Measurements from ENCODE around the gene DMGDH.

The DMGDH gene

DNA sequence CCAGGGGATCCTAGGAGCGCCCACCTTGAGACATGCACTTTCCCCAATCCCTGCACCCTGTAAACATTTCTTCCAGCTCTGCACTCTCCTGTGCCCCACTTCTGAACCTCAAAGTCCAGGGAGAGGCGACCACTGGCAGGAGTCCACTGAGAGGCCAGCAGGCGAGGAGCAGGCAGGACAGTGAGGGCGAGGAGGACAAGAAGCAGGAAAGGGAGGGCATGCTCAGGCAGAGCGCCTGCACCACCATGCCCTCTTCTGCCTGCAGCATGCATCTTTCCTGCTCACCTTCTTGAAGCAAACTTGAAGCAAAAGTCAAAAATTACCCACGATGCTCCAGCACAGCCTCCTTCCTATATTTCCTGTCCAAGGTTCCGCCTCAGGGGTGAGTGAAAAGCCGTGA is 94.4 kb downstream of the DMGDH start:
- no peak for DNase-seq

DNA sequence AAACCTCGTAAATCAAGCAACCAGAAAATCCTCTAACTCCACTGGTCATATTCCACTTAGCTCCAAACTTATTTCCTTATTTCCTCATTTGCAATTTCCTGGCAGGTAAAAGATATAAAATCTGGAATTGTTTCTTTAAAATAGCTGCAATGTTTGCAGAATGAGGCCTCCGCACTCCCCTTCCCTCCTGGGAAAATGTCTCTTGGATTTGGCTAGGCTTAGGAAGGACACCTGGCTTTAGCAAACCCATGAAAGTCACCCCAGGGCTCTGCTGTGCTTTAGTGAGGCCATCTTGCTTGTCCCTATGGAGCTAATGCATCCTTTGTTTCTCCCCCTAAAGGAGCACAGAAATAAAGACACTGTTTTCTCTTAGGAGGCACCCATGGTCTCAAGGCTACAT is 94.9 kb downstream of the DMGDH start:
- no peak for DNase-seq

DNA sequence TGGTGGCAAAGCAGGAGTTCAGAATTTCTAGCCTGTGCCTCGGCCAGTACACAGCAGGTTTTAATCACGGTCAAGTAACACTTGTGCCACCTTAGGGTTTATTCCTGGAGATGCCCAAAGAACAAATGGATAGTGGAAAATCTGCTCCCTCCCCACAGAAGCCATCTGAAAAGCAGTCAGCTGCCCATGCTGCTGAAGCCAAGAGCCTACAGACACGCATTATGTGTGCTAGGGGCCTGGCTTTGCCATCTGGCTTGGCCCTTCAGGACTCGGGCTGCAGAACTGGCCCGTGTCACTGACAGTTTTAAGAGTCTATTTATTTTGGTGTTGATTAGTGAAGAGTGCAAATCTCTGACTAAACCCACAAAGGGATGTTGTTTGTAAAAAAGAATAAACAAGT is 95.5 kb downstream of the DMGDH start:
- DNase-seq: peak in 34 of 51 donors; percentile 11 to 84 (median 38)

DNA sequence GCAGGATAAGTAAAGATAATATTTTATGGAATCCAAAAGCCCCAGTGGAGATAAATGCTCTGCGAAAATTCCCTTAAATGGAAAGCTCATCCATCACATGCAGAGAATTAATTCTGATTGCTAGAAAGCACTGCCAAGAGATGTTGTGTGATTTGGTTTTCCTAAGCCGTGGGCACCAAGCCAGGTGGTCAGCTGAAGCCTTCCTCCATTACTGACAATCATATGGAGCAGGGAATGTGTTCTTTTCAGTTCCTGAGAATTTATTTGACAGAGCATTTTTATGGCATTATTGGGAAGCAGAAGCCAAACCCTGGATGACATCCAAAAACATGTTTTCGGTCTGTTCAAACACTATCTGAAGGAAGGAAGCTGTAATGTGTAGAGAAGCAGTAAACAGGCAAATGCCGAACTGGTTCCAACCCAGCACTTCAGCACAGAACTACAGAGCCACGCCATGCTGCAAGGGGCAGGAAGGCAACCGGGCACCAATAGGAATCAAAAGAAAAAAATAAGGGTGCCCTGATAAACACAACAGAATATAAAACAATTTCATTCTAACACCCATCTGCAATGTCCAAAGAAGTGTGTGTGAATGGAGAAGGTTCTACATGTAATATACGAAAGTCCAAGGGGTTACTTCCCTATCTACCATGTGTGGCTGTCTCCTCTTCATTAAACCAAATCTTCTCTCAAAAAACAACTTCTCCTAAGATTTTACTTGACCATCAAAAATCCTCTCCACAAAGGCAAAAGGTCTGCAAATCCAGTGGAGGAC is 96.6 kb downstream of the DMGDH start:
- DNase-seq: peak in 8 of 51 donors; percentile 6 to 26 (median 12)

DNA sequence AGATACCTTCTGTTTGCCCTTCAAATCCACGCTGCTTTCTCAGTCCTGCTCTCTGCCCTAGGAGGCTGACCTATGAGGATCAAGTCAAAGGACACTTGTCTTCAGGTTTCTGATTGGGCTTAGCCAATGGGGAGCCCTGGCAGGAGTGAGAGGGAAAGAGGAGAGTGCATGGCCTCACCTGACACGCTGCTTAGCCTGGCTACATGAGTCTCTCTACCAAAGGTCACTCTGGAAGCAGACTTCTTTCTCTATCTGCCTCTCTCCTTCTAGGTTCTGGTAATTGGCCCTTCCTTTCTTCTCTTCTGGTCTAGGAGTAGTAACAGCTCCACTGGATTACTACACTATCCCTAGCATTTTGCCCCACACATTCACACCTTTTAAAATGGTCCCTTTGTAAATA is 97.5 kb downstream of the DMGDH start:
- DNase-seq: no peak

DNA sequence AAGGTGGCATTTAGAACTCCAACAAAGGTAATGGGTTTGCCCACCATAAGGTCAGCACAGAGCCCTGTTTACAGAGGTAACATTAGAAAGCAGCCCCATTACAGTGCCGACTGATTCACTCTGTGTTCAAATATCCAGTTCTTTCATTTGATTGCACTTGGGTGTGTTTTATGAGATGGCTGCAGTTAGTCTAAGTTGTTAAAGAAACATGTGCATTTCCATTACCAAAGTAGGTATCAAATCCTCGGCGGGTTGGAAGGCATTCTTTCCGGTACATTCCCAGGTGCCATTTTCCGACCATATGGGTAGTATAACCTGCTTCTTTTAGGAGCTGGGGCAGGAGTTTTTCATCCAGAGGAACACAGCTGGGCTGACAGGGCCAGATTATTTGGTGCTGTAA is 100.7 kb downstream of the DMGDH start:
- no peak for DNase-seq

DNA sequence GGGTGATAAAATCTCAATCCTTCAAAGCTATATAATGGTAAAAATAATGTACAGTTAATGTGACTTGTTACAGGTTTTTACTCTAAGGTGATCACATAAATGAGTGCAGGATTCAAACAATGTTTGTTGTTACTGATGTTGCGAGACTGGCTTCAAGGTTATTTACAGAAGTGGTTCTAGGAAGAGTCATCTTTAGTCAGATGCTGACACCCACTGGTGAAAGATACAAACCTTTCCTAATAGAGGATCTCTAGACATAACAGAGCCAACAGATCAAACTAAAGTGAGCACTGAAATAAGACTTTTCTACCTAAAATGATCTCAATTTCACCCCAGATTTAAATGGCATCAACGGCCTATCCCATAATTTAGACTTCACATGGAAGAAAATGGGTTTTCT is 104.6 kb downstream of the DMGDH start:
- DNase-seq: peak in 3 of 51 donors; percentile 31 to 78 (median 40)

DNA sequence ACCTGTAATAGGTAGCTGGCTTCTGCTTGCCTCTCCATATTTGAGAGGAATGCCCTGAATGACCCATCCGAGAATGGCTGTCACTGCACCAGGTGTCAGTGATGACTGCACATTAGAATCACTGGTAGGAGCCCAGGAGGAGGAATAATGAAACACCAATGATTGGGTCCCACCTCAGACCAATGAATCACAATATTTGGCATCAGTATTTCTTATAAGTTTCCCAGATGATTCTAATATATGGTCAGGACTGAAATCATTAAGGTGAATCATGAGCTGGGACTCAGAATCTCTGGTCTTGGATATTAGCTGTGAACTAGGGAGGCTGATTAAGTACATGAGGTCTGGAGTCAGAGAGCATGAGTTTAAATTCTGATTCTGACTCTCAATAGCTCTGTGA is 107.7 kb downstream of the DMGDH start:
- DNase-seq: no peak

DNA sequence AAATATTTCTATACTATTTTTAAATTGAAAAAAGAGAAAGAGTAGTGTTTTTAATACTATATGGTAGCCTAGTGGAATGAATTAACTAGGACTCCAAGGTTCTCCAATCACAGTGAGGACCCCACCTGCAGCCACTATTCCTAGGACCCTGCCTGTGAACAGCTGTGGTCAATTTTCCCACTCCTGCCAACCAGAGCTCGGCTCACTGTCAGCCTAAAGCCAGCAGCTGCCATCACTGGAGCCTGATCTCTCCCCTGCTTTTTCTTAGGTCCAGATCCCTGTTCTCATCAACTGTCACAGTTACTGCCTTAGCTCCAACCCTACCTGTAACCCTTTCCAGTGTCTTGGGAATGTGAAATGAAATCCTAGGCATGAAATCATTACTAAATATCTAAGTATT is 109.7 kb downstream of the DMGDH start:
- DNase-seq: no peak

DNA sequence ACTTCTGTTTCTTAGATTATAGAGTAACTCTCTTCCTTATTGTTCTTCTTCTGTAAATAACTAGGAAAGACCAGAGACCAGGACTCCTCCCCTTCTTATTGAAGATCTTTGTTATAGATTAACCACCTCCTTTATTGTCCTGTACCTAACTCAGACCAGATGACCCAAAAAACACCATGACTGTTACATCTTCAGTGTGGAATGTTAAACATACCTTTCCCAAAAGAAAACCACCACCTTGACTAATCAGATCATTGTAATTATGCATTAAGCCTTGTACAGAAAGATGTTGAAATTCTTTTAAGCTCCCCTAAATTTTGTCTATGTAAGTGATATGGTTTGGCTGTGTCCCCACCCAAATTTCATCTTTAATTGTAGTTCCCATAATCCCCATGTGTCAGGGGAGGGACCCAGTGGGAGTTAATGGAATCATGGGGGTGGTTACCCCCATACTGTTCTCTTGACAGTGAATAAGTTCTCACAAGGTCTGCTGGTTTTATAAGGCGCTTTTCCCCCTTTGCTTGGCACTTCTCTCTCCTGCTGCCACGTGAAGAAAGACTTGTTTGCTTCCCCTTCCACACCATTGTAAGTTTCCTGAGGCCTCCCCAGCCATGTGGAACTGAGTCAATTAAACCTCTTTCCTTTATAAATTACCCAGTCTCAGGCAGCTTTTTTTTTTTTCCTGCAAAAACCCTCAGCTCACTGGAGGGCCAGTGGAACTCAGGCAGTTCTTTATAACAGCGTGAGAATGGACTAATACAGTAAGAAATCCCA is 110.6 kb downstream of the DMGDH start:
- DNase-seq: peak in 1 of 51 donors; percentile 8

DNA sequence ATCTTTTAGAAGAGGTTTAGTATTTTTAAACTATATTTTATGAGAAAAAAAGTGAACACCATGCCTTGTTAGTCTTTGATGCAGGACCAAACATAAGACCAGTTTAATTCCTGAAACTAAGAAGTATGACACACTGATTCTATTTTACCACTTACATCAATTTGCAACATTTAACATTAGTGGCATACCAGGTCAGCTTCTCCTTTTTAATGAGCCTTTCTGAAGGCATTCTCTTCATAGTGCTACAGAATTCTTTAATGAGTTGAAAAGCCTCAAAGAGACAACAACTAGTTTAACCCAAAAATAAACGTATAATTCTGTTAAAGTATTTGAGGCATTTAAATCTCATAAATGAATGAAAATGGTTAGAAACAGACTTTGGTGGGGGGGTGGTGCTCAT is 112.6 kb downstream of the DMGDH start:
- DNase-seq: no peak

DNA sequence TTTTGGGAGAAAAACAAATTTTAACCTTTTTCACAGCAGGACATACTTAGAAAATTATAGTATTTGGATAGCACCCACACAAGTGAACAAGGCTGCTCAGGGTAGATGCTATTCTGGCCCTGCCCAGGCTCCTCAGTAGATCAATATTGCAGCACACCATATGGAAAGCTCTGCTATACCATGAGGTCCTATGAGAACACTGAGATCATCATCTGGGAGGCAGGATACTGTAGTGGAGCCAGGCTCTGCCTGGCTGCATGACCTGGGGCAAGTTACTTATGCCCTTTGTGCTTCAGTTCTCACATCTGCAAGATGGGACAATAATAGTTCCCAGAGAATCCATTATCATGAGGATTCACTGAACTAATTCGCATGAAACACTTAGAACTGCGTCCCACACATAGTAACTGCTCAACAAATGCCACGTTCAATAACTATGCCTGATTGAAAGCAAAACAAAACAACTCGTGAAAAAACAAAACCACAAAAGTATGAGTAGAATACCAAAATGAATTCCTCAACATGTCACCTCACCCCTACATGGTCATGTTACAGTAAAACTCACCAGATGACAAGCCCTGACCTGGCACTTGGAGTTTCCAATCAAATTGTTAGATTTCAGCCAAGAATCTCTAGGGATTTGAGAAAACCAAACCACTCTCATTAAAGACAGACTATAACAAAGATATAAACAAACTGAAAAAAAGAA is 116.2 kb downstream of the DMGDH start:
- no peak for DNase-seq
